IMR-90 (cell line): ENCODE results near the gene TYR. TPM values are rescaled to one million over a fixed set of nuclear protein-coding genes. Genes with fewer than 3 reads are reported as not detected.
A peak's percentile ranks its signal among the peaks of the same experiment; 100 is the strongest.

ENCODE experiments used
- ATAC-seq: fragments of 200-7000 bp; cut with Tn5 transposase; 2 replicates; pipeline ENCODE4 v1.9.1; 2020; ENCODE audit warnings: low read depth, mild to moderate bottlenecking, moderate library complexity
- BruUV-seq: library from RNA; stranded (reverse); fragments of 400-500 nt; replicated peaks from 2 replicates; lab custom pipeline; 2021; lab: Mats Ljungman, UMichigan
- CTCF ChIA-PET: fragments of 300-600 bp; formaldehyde crosslinking; extraction: SDS; loops from one replicate; lab custom pipeline; 2021; ENCODE audit warnings: antibody characterized with exemption; lab: Yijun Ruan, JAX
- POLR2A ChIA-PET: fragments of 300-600 bp; sonication (Branson Sonifier 250); formaldehyde crosslinking; loops from one replicate; lab custom pipeline; 2022; ENCODE audit warnings: antibody characterized with exemption; ENCODE audit not compliant: unreplicated experiment; lab: Charles Lee
- DNase-seq: peaks from one replicate; pipeline ENCODE4 v3.0.0; 2013
- H2AFZ ChIP-seq: replicated peaks from 2 replicates; pipeline ENCODE3; 2013; ENCODE audit warnings: low read length, mild to moderate bottlenecking; ENCODE audit not compliant: poor library complexity
- H2AK5ac ChIP-seq: 2 replicates; pipeline ENCODE4 v1.6.1; 2013; ENCODE audit warnings: low read depth, low read length, inconsistent platforms
- H2AK9ac ChIP-seq: replicated peaks from 2 replicates; pipeline ENCODE3; 2013; ENCODE audit warnings: mild to moderate bottlenecking, low read depth, low read length, moderate library complexity; ENCODE audit not compliant: poor library complexity
- H2BK120ac ChIP-seq: 2 replicates; pipeline ENCODE4 v1.6.1; 2013; ENCODE audit warnings: low read depth, low read length, inconsistent platforms
- H2BK15ac ChIP-seq: 3 replicates; pipeline ENCODE4 v1.6.1; 2013; ENCODE audit warnings: low read depth, low read length, inconsistent platforms
- H2BK20ac ChIP-seq: 2 replicates; pipeline ENCODE4 v1.6.1; 2013; ENCODE audit warnings: low read depth, mild to moderate bottlenecking, inconsistent platforms, low read length, moderate library complexity
- H2BK5ac ChIP-seq: 2 replicates; pipeline ENCODE4 v1.6.1; 2013; ENCODE audit warnings: mild to moderate bottlenecking, low read depth, low read length, inconsistent platforms; ENCODE audit not compliant: poor library complexity, severe bottlenecking
- H3K14ac ChIP-seq: replicated peaks from 2 replicates; pipeline ENCODE4 v1.6.1; 2013; ENCODE audit warnings: low read depth, low read length, inconsistent platforms
- H3K18ac ChIP-seq: 2 replicates; pipeline ENCODE4 v1.6.1; 2013; ENCODE audit warnings: low read depth, low read length, control low read depth
- H3K23ac ChIP-seq: 2 replicates; pipeline ENCODE4 v1.6.1; 2013; ENCODE audit warnings: low read depth, low read length, inconsistent platforms
- H3K27ac ChIP-seq: 2 replicates; pipeline ENCODE4 v1.5.1; 2013; ENCODE audit warnings: mild to moderate bottlenecking, control low read depth, low read length; ENCODE audit not compliant: insufficient read depth
- H3K27me3 ChIP-seq: 2 replicates; pipeline ENCODE4 v1.6.1; 2013; ENCODE audit warnings: low read length; ENCODE audit not compliant: control insufficient read depth, insufficient read depth
- H3K36me3 ChIP-seq: 2 replicates; pipeline ENCODE4 v1.6.1; 2013; ENCODE audit warnings: low read length, mixed read lengths; ENCODE audit not compliant: control insufficient read depth, insufficient read depth
- H3K4ac ChIP-seq: 2 replicates; pipeline ENCODE4 v1.6.1; 2013; ENCODE audit warnings: low read depth, low read length, inconsistent platforms
- H3K4me1 ChIP-seq: 2 replicates; pipeline ENCODE4 v1.6.1; 2013; ENCODE audit warnings: low read length, mixed read lengths; ENCODE audit not compliant: control insufficient read depth, insufficient read depth
- H3K4me2 ChIP-seq: 2 replicates; pipeline ENCODE4 v1.6.1; 2013; ENCODE audit warnings: low read depth, mild to moderate bottlenecking, control low read depth, low read length, moderate library complexity
- H3K4me3 ChIP-seq: 2 replicates; pipeline ENCODE4 v1.5.1; 2013; ENCODE audit warnings: low read depth, mild to moderate bottlenecking, control low read depth, low read length, moderate library complexity; ENCODE audit not compliant: insufficient read depth
- H3K56ac ChIP-seq: 2 replicates; pipeline ENCODE4 v1.6.1; 2013; ENCODE audit warnings: low read length, inconsistent platforms; ENCODE audit not compliant: insufficient read depth; ENCODE audit errors: extremely low read depth
- H3K79me1 ChIP-seq, 2 experiments: 2 replicates each; pipeline ENCODE4 v1.6.1; 2013; ENCODE audit warnings: low read length in 2 of 2, inconsistent platforms in 1 of 2, low read depth in 1 of 2
- H3K9ac ChIP-seq: 2 replicates; pipeline ENCODE4 v1.6.1; 2013; ENCODE audit warnings: low read depth, low read length, control low read depth
- H3K9me1 ChIP-seq: 2 replicates; pipeline ENCODE4 v1.6.1; 2013; ENCODE audit warnings: low read length, inconsistent platforms; ENCODE audit not compliant: insufficient read depth
- H3K9me3 ChIP-seq: 2 replicates; pipeline ENCODE4 v1.6.1; 2013; ENCODE audit warnings: low read length; ENCODE audit not compliant: control insufficient read depth, insufficient read depth
- H4K20me1 ChIP-seq: 2 replicates; pipeline ENCODE4 v1.6.1; 2013; ENCODE audit warnings: low read length, inconsistent platforms; ENCODE audit not compliant: insufficient read depth
- H4K5ac ChIP-seq: 2 replicates; pipeline ENCODE4 v1.6.1; 2013; ENCODE audit warnings: mild to moderate bottlenecking, low read depth, low read length, control low read depth
- H4K8ac ChIP-seq, 2 experiments: 2 replicates each; pipeline ENCODE4 v1.6.1; 2013; ENCODE audit warnings: low read depth in 2 of 2, low read length in 2 of 2, control low read depth in 1 of 2, inconsistent platforms in 1 of 2
- H4K91ac ChIP-seq: 2 replicates; pipeline ENCODE4 v1.6.1; 2013; ENCODE audit warnings: low read depth, low read length, inconsistent platforms; ENCODE audit not compliant: insufficient read depth
- BHLHE40 ChIP-seq: fragments of 150-350 bp; IDR thresholded peaks from 2 replicates; pipeline ENCODE4 v1.6.1; 2016; ENCODE audit warnings: mild to moderate bottlenecking, low read depth, low read length
- CEBPB ChIP-seq: IDR thresholded peaks from 2 replicates; pipeline ENCODE4 v1.6.1; 2012; ENCODE audit warnings: low read depth, low read length, improper control_type of control experiment
- CHD1 ChIP-seq: IDR thresholded peaks from 2 replicates; pipeline ENCODE4 v1.6.1; 2012; ENCODE audit warnings: low read depth, low read length, improper control_type of control experiment
- CTCF ChIP-seq: conservative IDR thresholded peaks from 2 replicates; pipeline ENCODE4 v1.5.1; 2012; ENCODE audit warnings: mild to moderate bottlenecking, low read depth, low read length, improper control_type of control experiment
- FOS ChIP-seq: fragments of 150-350 bp; IDR thresholded peaks from 2 replicates; pipeline ENCODE4 v1.6.1; 2016; ENCODE audit warnings: low read depth, low read length
- MAFK ChIP-seq: IDR thresholded peaks from 2 replicates; pipeline ENCODE4 v1.6.1; 2012; ENCODE audit warnings: low read depth, low read length, improper control_type of control experiment
- MAZ ChIP-seq: IDR thresholded peaks from 2 replicates; pipeline ENCODE4 v1.6.1; 2012; ENCODE audit warnings: low read depth, mild to moderate bottlenecking, low read length, improper control_type of control experiment, moderate library complexity, borderline replicate concordance
- MXI1 ChIP-seq: IDR thresholded peaks from 2 replicates; pipeline ENCODE4 v1.6.1; 2012; ENCODE audit warnings: low read depth, mild to moderate bottlenecking, low read length, moderate library complexity, borderline replicate concordance
- NFE2L2 ChIP-seq: fragments of 150-350 bp; IDR thresholded peaks from 2 replicates; pipeline ENCODE4 v1.6.1; 2016; ENCODE audit warnings: low read depth, mild to moderate bottlenecking, low read length
- POLR2A ChIP-seq: IDR thresholded peaks from 2 replicates; pipeline ENCODE4 v1.6.1; 2012; ENCODE audit warnings: mild to moderate bottlenecking, low read depth, low read length
- RAD21 ChIP-seq: IDR thresholded peaks from 2 replicates; pipeline ENCODE4 v1.6.1; 2012; ENCODE audit warnings: low read length, improper control_type of control experiment
- RCOR1 ChIP-seq: IDR thresholded peaks from 2 replicates; pipeline ENCODE4 v1.6.1; 2012; ENCODE audit warnings: mild to moderate bottlenecking, low read length, improper control_type of control experiment; ENCODE audit not compliant: insufficient replicate concordance
- RFX5 ChIP-seq: IDR thresholded peaks from 2 replicates; pipeline ENCODE4 v1.8.0; 2012; ENCODE audit warnings: low read depth, mild to moderate bottlenecking, low read length, moderate library complexity
- SMC3 ChIP-seq: fragments of 150-350 bp; IDR thresholded peaks from 2 replicates; pipeline ENCODE4 v1.6.1; 2016; ENCODE audit warnings: low read depth, mild to moderate bottlenecking, antibody characterized with exemption, low read length, moderate library complexity
- WGBS, 2 experiments: methylation state at CpG; one replicate each; pipeline versions ENCODE4 v1.1.5 to v1.1.7; 2013; ENCODE audit warnings: missing lambda C conversion rate in 2 of 2; ENCODE audit not compliant: insufficient read length in 1 of 2; ENCODE audit errors: extremely low coverage in 2 of 2; 5-methylcytosine and 5-hydroxymethylcytosine counted together
- dilution Hi-C: fragments of 300-500 bp; cut with HindIII; formaldehyde crosslinking; loops from one replicate; pipeline ENCODE4 v1.14.3; 2018; ENCODE audit warnings: low sequenced_read_pairs; ENCODE audit not compliant: unreplicated experiment
- in situ Hi-C: fragments of 300-500 bp; cut with MboI; formaldehyde crosslinking; loops from 3 replicates; pipeline ENCODE4 v1.14.3; 2019; ENCODE audit warnings: low sequenced_read_pairs, inconsistent platforms, mixed read lengths
- intact Hi-C: fragments of 100-400 bp; cut with micrococcal nuclease; formaldehyde crosslinking; loops from 2 replicates; pipeline ENCODE4 v1.10.0; 2022
- polyA plus RNA-seq, 3 experiments: library from polyadenylated mRNA; depleted of rRNA; stranded (reverse); fragments of >200 nt; gene quantifications; 2 replicates each; pipeline ENCODE4 v1.2.3, GENCODE V29; 2012; ENCODE audit warnings: low replicate concordance in 1 of 3
- total RNA-seq: library from RNA; depleted of rRNA; stranded (reverse); fragments of >200 nt; gene quantifications from 2 replicates; pipeline ENCODE4 v1.2.3, GENCODE V29; 2012
- TF ChIP-seq, protein P1 (sequence below): fragments of 150-350 bp; IDR thresholded peaks from 2 replicates; pipeline ENCODE4 v1.6.1; 2016; ENCODE audit warnings: low read depth, mild to moderate bottlenecking, low read length, moderate library complexity, borderline replicate concordance
- TF ChIP-seq, protein P2 (sequence below): fragments of 150-350 bp; IDR thresholded peaks from 2 replicates; pipeline ENCODE4 v1.6.1; 2017; ENCODE audit warnings: mild to moderate bottlenecking, antibody characterized with exemption, low read length, low read depth

The TYR gene
- total and polyA plus RNA-seq, 2 of the 4 experiments (the other 2 are of a cell fraction), result not detected

- Histone ChIP-seq H3K79me1 (no peaks in the 10 kb centered on the region), H4K8ac (no peak overlapping the region), H3K36me3 (no peaks in the 10 kb centered on the region), H3K9me3 (no peaks in the 10 kb centered on the region), H3K4me1 (no peaks in the 10 kb centered on the region), H2BK15ac (no peak overlapping the region), H3K4ac (no peak overlapping the region), H3K9me1 (no peaks in the 10 kb centered on the region), H3K4me3 (no peak overlapping the region), H2AFZ (no peak overlapping the region), H2AK9ac (no peak overlapping the region), H2BK120ac (no peak overlapping the region), H2BK5ac (peak overlapping the region; percentile 68), H4K91ac (no peak overlapping the region), H3K4me2 (no peak overlapping the region; the same call in 1 of the 2 replicates), H2AK5ac (no peak overlapping the region), H3K23ac (no peak overlapping the region), H3K27ac (no peak overlapping the region), H3K27me3 (no peaks in the 10 kb centered on the region), H2BK20ac (no peak overlapping the region), H3K56ac (no peak overlapping the region), H3K18ac (no peak overlapping the region), H4K20me1 (no peaks in the 10 kb centered on the region), H3K9ac (no peak overlapping the region), H3K14ac (no peak overlapping the region), H4K5ac (no peak overlapping the region)
- POLR2A ChIA-PET, result no interaction called here
- dilution Hi-C loops (no loop called here), intact Hi-C loops (no loop called here), in situ Hi-C loops (no loop called here)
- no CpG with 5 or more reads among the region's 3 CpGs for WGBS, 2 experiments
- ATAC-seq (peak; percentile 48), DNase-seq (peak; percentile 55)
- TF ChIP-seq CTCF (no peak), RFX5 (no peak), MAZ (no peak), FOS (no peak), NFE2L2 (no peak), CHD1 (no peak), BHLHE40 (no peak), MAFK (no peak), POLR2A (no peak), SMC3 (no peak), MXI1 (no peak), CEBPB (no peak), RAD21 (no peak), RCOR1 (no peak)
- TF ChIP-seq, protein P1, sequence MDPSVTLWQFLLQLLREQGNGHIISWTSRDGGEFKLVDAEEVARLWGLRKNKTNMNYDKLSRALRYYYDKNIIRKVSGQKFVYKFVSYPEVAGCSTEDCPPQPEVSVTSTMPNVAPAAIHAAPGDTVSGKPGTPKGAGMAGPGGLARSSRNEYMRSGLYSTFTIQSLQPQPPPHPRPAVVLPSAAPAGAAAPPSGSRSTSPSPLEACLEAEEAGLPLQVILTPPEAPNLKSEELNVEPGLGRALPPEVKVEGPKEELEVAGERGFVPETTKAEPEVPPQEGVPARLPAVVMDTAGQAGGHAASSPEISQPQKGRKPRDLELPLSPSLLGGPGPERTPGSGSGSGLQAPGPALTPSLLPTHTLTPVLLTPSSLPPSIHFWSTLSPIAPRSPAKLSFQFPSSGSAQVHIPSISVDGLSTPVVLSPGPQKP, result no peak
- TF ChIP-seq, protein P2, sequence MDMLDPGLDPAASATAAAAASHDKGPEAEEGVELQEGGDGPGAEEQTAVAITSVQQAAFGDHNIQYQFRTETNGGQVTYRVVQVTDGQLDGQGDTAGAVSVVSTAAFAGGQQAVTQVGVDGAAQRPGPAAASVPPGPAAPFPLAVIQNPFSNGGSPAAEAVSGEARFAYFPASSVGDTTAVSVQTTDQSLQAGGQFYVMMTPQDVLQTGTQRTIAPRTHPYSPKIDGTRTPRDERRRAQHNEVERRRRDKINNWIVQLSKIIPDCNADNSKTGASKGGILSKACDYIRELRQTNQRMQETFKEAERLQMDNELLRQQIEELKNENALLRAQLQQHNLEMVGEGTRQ, result no peak
- CTCF ChIA-PET, result no interaction called here
- BruUV-seq, result no TSS peak
Measured at GRCh38 chr11:89184021-89184420, 6.3 kb downstream of the TYR start.
